Esophagus muscularis mucosa (tissue), 4 donors: ENCODE results near the gene SEC23A. TPM values are rescaled to one million over a fixed set of nuclear protein-coding genes. Genes with fewer than 3 reads are reported as not detected.
"Not testable (repeated sequence)": the region's sequence is repeated elsewhere in the genome, so short reads cannot be mapped to it uniquely, and the experiment has no call there.

ENCODE experiments used
- DNase-seq: peaks from one replicate; pipeline ENCODE4 v3.0.0-alpha.2; 2017; ENCODE audit errors: extremely low spot score
- H3K27ac ChIP-seq, 4 donors: fragments of 200-600 bp; sonication (generic); replicated peaks in 1 of 4; 1 replicate in 3 of 4; 2 replicates in 1 of 4; pipeline ENCODE4 v1.5.1; 2016 to 2019; ENCODE audit warnings: mild to moderate bottlenecking in 1 of 4
- H3K27me3 ChIP-seq, 4 donors: fragments of 200-600 bp; sonication (generic); one replicate each; pipeline versions ENCODE4 v1.5.1 to v1.6.0; 2016 to 2019
- H3K36me3 ChIP-seq, 4 donors: fragments of 200-600 bp; sonication (generic); one replicate each; pipeline ENCODE4 v1.5.1; 2016 to 2019
- H3K4me1 ChIP-seq, 4 donors: fragments of 200-600 bp; sonication (generic); one replicate each; pipeline ENCODE4 v1.5.1; 2016 to 2019
- H3K4me3 ChIP-seq, 4 donors: fragments of 200-600 bp; sonication (generic); 1 replicate in 2 of 4; 2 replicates in 2 of 4; pipeline ENCODE4 v1.5.1; 2016 to 2019; ENCODE audit warnings: mild to moderate bottlenecking in 4 of 4, moderate library complexity in 1 of 4
- H3K9me3 ChIP-seq, 4 donors: fragments of 200-600 bp; sonication (generic); 1 replicate in 3 of 4; 2 replicates in 1 of 4; pipeline ENCODE4 v1.5.1; 2016 to 2019
- EP300 ChIP-seq: sonication (generic); formaldehyde crosslinking; IDR thresholded peaks from one replicate; pipeline ENCODE4 v1.6.1; 2017; ENCODE audit warnings: antibody characterized with exemption
- POLR2A ChIP-seq: fragments of 450-650 bp; IDR thresholded peaks from one replicate; pipeline ENCODE4 v1.6.1; 2017; ENCODE audit warnings: antibody characterized with exemption, moderate library complexity, mild to moderate bottlenecking, low read depth
- POLR2AphosphoS5 ChIP-seq, 2 donors: sonication (generic); formaldehyde crosslinking; IDR thresholded peaks; one replicate each; pipeline ENCODE4 v1.6.1; 2017; ENCODE audit warnings: antibody characterized with exemption in 2 of 2
- WGBS: methylation state at CpG from one replicate; pipeline ENCODE4 v1.1.5; 2018; 5-methylcytosine and 5-hydroxymethylcytosine counted together
- intact Hi-C: fragments of 100-400 bp; cut with DNase I; formaldehyde crosslinking; loops from one replicate; pipeline ENCODE4 v1.15.1; 2023
- total RNA-seq, 4 donors: library from RNA; depleted of rRNA; stranded (reverse); fragments of >200 nt; gene quantifications; one replicate each; pipeline versions ENCODE4 v1.1.0 to v1.2.1, GENCODE V29; 2016
- TF ChIP-seq, protein P1 (sequence below), 3 experiments: fragments of 200-600 bp in 2 of 3; fragments of 450-650 bp in 1 of 3; sonication (generic) in 2 of 3; IDR thresholded peaks; one replicate each; pipeline ENCODE4 v1.5.1; 2017 to 2019; ENCODE audit warnings: antibody characterized with exemption in 3 of 3, mild to moderate bottlenecking in 2 of 3, moderate library complexity in 1 of 3

Gene SEC23A
- total RNA-seq, 4 donors from 2014 or later = 181 to 222 (median 203) TPM

DNA sequence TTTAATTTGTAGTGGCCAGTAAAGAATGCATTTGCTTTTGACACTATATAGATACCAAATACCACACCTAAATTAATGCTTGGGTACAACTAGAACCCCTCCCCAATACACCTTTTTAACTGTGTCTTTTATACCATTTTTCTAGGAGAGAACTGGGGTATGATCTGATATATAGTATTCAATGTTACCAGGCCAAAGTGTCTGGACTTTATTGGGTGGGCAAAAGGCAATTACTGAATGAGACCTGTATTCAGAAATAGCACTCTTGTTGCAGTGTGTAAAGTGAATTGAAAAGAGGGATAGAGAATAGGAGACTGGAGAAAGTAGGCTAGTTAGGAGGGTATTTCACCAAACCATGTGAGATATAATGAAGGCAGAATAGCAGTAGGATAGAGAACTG, 74.4 kb downstream of the SEC23A start:
- intact Hi-C loops = no loop called here
- no peaks in the 10 kb centered on the region for H3K27me3 ChIP-seq
- H3K27ac ChIP-seq = no peak overlapping the region
- peaks cover 11 to 45% (median 36%) of the 10 kb centered on the region in 4 donors for H3K36me3 ChIP-seq
- no peaks in the 10 kb centered on the region for H3K4me1 ChIP-seq
- TF ChIP-seq POLR2A (no peak), EP300 (no peak), POLR2AphosphoS5 (IDR thresholded peaks at IDR 0.05) (no peak)
- TF ChIP-seq, protein P1, sequence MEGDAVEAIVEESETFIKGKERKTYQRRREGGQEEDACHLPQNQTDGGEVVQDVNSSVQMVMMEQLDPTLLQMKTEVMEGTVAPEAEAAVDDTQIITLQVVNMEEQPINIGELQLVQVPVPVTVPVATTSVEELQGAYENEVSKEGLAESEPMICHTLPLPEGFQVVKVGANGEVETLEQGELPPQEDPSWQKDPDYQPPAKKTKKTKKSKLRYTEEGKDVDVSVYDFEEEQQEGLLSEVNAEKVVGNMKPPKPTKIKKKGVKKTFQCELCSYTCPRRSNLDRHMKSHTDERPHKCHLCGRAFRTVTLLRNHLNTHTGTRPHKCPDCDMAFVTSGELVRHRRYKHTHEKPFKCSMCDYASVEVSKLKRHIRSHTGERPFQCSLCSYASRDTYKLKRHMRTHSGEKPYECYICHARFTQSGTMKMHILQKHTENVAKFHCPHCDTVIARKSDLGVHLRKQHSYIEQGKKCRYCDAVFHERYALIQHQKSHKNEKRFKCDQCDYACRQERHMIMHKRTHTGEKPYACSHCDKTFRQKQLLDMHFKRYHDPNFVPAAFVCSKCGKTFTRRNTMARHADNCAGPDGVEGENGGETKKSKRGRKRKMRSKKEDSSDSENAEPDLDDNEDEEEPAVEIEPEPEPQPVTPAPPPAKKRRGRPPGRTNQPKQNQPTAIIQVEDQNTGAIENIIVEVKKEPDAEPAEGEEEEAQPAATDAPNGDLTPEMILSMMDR (IDR thresholded peaks at IDR 0.05) = no peak
- H3K4me3 ChIP-seq = no peak overlapping the region
- no peak for DNase-seq
- H3K9me3 ChIP-seq = no peaks in the 10 kb centered on the region

DNA sequence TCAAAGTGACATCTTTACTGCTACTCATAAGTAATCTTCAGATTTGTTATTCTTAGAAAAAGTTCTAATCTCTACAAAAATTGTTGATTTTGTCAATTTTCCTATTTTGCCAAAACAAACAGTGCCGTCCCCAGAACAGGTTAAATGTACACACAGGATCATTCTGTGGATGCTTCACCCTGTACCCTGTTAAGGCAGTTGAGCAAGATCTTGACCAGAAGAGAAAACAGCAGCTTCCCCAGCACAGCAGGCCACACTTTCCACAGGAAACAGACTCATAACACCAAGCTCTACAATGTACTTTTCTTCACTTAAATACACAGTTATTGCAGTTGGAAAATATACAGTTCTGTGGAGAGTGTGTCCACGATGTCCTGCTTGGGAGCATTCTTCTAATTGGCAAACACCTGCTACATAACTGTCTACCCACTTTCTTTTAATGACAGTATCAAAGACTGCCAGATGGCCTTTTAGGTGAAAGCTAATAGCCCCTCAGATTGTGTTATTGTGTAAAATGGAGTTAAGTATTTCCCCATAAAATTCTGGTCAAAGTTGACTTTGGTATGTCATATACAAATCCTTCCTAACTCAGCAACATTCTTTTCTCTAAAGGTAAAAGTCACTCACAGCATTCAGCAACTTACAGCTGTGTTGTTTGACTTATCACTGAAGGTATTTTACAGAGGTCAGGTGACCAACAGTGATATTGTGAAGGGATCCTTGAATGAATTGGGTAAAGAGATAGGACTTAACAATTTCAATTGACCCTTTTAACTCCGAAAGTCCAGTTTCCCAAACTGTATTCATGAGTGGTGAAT, 77.0 kb downstream of the SEC23A start:
- no peak overlapping the region for H3K4me3 ChIP-seq
- intact Hi-C loops = no loop called here
- H3K4me1 ChIP-seq = no peaks in the 10 kb centered on the region
- 75% methylated on average over 3 of the region's 3 CpGs for WGBS
- no peak overlapping the region for H3K27ac ChIP-seq
- H3K36me3 ChIP-seq = peaks cover 11 to 19% (median 17%) of the 10 kb centered on the region in 4 donors
- no peak for DNase-seq
- H3K9me3 ChIP-seq = no peaks in the 10 kb centered on the region
- H3K27me3 ChIP-seq = no peaks in the 10 kb centered on the region
- no peak for TF ChIP-seq POLR2AphosphoS5 (IDR thresholded peaks at IDR 0.05)
- no peak for TF ChIP-seq POLR2A
- TF ChIP-seq, protein P1 (IDR thresholded peaks at IDR 0.05) = no peak
- no peak for TF ChIP-seq EP300

DNA sequence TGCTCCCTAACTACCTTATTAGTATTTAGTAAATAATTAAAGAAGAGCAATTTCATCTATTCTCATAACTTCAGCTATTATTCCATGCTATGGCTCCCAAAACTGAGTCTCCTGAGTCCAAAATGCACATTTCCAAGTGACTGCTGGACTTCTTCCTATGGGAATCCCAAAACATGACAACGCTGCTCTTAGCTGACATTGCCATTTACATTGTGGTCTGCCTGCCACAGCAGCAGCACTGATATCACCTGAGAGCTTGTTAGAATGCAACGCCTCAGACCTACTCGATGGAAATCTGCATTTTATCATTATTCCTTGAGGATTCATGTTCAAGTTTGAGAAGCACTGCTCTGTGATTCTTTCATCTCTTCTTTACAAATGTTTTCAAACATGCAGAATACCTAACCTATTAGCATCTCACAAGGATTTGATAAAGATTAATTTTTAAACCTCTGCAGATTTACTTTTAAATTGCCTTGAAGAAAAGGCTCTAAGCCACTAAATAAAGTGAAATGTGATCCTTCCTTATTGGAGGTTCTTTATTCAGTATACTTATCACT, 77.7 kb downstream of the SEC23A start:
- H3K27me3 ChIP-seq = no peaks in the 10 kb centered on the region
- H3K4me1 ChIP-seq = no peaks in the 10 kb centered on the region
- H3K4me3 ChIP-seq = no peak overlapping the region
- no peak for DNase-seq
- no peak overlapping the region for H3K27ac ChIP-seq
- H3K9me3 ChIP-seq = no peaks in the 10 kb centered on the region
- peaks cover 9 to 12% (median 10%) of the 10 kb centered on the region in 4 donors for H3K36me3 ChIP-seq
- TF ChIP-seq POLR2AphosphoS5 (IDR thresholded peaks at IDR 0.05) = no peak
- 88% methylated on average over 3 of the region's 3 CpGs for WGBS
- intact Hi-C loops = no loop called here

DNA sequence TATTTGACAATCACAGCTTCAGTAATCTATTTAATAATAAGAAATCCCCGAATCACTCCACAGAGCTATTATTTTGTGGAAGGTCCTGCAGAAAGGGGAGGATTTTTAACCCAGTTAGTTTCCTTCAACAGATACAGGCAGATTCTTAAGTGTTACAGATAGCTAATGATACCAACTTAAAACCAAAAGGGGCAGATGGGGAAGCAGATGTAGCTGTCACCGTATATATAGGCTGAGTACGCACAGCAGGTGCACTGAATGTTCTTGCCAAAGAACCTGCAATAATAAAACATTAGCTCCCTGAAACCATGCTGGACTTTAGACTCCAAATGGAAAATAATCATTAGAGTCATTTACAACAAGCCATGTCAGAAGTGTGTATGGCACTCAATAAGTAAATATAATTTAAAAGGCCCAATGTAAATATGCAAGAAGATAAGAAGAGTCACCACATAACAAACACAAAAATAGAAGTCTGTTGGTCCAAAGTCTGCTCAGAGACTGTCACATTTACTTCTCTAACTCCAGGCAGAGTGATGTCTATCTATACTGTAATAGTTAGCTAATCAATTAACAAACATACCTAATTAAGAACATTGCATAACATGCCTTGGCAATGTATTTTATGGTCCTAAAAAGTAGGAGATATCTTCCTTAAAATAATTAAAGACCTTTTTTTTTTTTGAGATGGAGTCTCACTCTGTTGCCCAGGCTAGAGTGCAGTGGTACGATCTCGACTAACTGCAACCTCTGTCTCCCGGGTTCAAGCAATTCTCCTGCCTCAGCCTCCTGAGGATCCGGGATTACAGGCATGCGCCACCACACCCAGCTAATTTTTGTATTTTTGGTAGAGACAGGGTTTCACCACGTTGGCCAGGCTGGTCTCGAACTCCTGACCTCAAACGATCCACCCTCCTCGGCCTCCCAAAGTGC, 78.8 kb downstream of the SEC23A start:
- WGBS = 94% methylated on average over 12 of the region's 12 CpGs
- TF ChIP-seq POLR2A = no peak
- TF ChIP-seq, protein P1 (IDR thresholded peaks at IDR 0.05) = no peak
- TF ChIP-seq EP300 = no peak
- TF ChIP-seq POLR2AphosphoS5 (IDR thresholded peaks at IDR 0.05) = no peak

DNA sequence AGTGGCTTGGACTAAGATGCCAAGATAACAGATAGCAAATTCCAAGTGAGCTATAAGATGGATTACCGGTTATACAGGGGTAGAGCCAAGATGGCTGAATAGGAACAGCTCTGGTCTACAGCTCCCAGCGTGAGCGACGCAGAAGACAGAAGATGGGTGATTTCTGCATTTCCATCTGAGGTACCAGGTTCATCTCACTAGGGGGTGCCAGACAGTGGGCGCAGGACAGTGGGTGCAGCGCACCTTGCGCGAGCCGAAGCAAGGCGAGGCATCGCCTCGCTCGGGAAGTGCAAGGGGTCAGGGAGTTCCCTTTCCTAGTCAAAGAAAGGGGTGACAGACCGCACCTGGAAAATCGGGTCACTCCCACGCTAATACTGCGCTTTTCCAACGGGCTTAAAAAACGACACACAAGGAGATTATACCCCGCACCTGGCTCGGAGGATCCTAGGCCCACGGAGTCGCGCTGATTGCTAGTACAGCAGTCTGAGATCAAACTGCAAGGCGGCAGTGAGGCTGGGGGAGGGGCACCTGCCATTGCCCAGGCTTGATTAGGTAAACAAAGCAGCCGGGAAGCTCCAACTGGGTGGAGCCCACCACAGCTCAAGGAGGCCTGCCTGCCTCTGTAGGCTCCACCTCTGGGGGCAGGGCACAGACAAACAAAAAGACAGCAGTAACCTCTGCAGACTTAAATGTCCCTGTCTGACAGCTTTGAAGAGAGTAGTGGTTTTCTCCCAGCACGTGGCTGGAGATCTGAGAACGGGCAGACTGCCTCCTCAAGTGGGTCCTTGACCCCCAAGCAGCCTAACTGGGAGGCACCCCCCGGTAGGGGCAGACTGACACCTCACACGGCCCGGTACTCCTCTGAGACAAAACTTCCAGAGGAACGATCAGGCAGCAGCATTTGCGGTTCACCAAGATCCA, 85.7 kb downstream of the SEC23A start:
- not testable (repeated sequence) for H3K9me3 ChIP-seq, H3K4me3 ChIP-seq, DNase-seq, H3K4me1 ChIP-seq, H3K36me3 ChIP-seq, H3K27ac ChIP-seq, H3K27me3 ChIP-seq
- intact Hi-C loops = loop anchor here (10.0 kb wide), 1 partner anchor 153 kb away; no protein-coding TSS in a partner anchor
- 75% methylated on average over 16 of the region's 33 CpGs for WGBS

More for the DNA sequence above, 78.8 kb downstream of the SEC23A start:
- no peaks in the 10 kb centered on the region for H3K9me3 ChIP-seq
- DNase-seq = no peak
- no peak overlapping the region for H3K4me3 ChIP-seq
- intact Hi-C loops = no loop called here
- H3K36me3 ChIP-seq = peaks cover 0 to under 1% (median 0%) of the 10 kb centered on the region in 4 donors
- H3K4me1 ChIP-seq = no peaks in the 10 kb centered on the region
- H3K27me3 ChIP-seq = no peaks in the 10 kb centered on the region
- H3K27ac ChIP-seq = no peak overlapping the region
